GM19193 (cell line): ENCODE results near the gene NRXN3.

Source experiments
- POLR2A ChIP-seq: IDR thresholded peaks from 4 replicates; pipeline ENCODE4 v1.6.1; 2011; ENCODE audit not compliant: insufficient read depth, insufficient read length; ENCODE audit errors: extremely low read depth

Gene NRXN3

DNA sequence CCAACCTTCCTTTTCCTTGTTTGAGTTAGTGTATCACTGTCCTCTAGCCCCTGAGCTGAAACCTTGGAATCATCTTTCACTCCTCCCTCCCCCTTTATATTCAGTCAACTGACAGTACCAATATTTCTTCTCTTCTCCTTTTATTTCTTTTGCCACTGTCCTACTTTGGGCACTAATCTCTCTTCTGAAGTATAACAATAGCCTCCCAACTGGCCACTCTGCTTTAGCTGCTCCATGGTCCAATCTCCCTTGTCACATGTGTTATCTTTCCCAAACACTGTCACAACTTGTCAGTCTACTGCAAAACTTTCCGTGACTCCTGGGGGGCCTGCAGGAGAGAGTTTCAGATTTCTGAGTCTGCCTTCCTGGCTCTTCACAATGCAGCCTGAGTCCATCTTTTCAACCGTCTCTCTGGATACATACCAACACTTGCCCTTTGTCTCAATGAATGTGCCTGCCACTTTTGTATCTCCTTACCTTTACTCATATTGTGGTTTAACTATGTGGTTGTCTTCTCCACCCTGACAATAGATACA, 1570.0 kb downstream of the NRXN3 start:
- no peak for TF ChIP-seq POLR2A

DNA sequence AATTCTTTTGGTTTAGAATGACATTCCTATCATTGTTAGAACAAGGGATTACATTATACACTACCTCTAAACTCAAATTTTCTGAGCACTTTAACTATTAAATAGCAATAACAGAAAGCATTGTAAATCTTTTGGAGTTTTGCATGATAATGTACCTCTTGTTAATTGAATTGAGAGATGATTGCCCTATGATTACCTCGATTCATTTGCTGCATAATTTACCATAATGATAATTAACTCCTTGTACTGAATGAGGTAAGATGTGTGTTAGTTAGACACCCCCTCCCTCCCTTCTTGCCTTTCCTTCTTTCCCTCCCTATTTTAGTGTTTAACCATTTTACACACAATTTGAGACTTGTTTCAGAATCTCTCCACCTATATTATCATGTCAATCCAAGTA, 1572.0 kb downstream of the NRXN3 start:
- TF ChIP-seq POLR2A = no peak

DNA sequence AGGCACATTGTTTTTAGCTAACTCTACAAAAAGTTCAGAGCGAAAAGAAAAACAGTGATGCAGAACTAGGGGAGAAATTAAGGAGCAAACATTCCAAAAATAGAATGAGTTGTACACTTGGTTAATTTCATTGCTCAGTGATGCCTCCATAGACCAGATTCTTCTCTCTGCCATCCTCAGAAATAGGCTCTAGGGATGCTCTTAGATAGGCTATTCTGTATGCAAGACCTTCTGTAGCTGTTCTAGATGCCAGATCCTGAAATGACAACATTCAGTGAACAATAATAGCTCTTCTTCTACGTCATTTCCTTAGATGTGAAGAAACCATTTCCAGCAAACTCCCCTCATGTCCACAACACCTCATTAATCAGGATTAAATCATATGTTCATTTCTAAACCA, 1574.9 kb downstream of the NRXN3 start:
- no peak for TF ChIP-seq POLR2A

DNA sequence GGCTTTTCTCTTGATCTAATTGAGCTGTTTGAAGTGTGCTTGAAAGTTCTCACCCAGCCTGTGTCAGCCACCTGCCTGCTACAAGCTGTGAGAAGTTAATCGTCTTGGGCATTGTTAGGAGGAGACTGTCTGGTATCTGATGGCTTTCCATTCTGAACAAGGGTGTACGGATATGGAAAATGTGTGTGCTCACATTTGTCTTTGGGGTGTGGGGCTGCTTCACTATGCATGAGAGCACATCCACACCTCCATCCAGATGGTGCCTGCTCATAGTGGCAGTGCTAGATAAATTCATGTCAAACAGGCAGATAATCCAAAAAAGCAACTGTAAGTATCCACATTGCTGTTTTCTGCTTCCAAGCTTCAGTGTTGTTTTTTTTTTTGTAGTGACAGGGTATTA, 1578.9 kb downstream of the NRXN3 start:
- TF ChIP-seq POLR2A = no peak

DNA sequence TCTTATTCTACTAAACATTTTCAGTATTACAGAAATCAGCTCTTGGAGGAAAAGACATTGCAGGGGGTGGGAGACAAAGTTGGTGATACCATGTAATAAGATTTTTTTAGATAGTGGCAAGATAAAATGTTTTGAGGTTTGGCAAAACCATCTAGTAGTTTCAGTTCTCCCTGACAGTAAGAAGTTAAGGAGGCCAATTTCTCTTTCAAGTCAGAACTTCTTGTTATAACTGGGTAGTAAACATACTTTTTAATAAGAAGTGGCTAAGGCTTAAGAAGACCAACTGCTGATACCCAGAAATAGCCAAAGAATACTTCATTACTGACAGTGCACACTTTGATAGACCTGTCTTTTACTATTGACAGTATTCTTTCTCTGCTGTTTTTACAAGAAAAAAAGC, 1588.8 kb downstream of the NRXN3 start:
- TF ChIP-seq POLR2A = no peak

DNA sequence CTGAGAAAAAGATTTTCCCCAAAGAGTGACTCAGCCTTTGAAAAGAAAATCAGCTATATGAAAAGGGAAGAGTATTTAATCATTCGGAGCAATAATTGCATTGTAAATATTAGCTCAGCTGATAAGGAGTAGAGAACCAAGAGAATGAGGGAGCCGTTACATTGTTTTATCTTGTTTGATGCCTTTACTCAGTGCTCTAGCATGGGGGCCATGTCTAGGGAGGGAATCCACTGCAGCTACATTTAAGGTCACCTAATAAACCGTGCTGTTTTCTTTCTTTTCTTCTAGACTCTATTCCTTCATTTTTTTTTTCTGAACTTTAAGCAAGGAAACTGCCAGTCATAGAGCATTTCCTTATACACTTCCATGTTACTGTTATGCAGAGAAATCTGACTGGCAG, 1594.2 kb downstream of the NRXN3 start:
- no peak for TF ChIP-seq POLR2A

DNA sequence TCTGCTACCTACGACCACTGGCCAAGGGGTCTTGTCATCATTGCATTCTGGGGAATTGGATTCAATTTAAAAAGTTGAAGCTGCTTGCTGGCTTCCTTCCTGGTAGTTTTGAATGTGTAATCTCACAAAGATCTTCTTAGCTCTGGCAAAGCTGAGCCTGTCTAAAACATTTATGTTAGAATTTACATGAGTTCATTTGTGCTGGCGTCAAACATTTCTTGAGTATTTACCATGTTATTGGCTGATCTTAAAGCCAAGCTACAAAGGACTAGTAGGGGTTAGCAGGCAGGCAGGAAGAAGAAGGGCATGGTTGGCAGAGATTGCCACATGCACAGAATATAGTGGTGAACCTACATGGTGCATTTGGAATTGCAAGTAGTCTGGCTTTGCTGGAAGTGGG, 1596.3 kb downstream of the NRXN3 start:
- TF ChIP-seq POLR2A = no peak

DNA sequence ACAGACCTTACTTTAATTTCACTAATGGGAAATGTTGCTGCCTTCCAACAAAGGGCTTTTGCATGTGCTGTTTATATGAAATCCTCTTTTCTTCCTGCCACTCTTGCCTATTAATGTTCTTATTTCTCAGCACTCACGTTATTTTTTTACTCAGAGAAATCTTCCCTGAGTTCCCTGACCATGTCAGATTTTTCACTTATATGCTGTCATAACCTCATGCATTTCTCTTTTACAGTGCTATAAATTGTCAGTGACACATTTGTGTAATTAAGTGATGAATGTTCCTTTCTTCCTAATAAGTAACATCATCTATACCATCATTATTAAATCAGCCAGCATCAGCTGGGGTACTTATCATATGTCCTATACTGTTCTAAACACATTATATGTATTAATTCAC, 1597.1 kb downstream of the NRXN3 start:
- no peak for TF ChIP-seq POLR2A

DNA sequence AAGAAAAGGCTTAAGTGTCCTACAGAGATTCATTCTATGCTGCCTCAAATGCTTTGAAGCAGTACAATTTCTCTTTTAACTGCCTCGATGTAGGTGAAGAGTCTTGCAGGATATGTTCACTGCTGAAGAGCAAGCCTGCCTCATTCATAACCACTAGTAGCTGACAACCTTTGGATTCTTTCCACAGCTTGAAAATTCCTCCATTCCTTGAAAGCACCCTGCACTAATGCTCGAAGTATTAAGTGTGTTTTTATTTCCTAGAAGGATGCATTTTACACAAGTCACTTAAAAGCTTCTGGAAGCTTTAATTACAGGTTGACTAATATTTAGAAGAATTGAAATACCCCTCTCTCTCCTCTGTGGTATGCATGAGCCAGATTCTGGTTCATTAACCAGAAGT, 1611.7 kb downstream of the NRXN3 start:
- TF ChIP-seq POLR2A = no peak

DNA sequence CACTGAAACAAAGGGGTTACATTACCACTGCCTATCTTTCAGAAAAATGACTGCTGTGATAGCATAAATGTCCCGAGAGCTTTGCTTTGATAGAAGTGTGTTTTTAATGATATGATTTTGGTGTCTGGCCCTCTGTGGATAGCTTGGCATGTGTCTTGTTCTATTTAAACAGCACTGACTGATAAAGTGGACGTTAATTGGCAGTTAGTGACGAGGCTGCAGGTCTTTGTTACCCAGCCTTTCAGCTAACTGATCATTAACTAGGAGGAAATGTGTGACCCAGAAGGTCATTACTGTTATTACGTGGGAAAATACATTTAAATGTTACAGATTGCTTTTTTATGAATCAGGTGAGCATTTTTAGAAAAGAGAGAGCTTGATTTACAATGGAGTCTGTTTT, 1612.9 kb downstream of the NRXN3 start:
- no peak for TF ChIP-seq POLR2A

DNA sequence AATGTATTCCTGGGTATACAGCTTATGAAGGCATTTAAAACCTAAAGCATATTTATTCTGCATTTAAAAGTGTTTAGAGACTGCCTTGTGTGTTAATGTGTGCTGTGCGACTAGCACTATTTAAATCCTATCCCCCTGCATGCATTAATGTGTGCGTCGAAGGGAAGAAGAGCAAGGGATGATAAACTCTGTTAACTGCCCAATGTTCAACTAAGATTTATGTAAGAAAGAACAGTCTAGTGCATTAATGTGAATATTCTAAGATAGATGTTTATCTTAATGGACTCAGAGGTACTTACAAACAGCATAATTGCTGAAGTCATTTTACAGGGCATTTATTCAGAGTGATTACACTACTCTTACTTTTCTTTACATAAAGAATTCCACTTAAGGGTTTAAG, 1616.3 kb downstream of the NRXN3 start:
- no peak for TF ChIP-seq POLR2A

DNA sequence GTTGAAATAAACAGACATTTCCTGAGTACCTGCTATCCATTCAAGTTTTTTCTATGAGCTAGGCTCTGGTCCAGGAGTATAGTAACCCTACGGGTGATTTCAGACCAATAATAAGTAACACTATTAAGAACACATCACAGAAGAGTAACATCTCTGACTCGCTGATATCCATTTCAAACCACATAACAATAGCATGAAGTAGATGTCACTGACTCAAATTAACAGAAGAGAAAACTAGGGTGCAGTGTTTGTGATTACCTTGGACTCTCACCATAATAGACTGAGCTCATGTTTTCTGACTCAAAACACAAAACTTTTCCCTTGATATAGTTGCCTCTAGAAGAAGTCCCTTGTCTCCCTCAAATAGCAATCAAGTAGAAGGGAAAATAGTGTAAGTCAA, 1618.2 kb downstream of the NRXN3 start:
- TF ChIP-seq POLR2A = no peak

DNA sequence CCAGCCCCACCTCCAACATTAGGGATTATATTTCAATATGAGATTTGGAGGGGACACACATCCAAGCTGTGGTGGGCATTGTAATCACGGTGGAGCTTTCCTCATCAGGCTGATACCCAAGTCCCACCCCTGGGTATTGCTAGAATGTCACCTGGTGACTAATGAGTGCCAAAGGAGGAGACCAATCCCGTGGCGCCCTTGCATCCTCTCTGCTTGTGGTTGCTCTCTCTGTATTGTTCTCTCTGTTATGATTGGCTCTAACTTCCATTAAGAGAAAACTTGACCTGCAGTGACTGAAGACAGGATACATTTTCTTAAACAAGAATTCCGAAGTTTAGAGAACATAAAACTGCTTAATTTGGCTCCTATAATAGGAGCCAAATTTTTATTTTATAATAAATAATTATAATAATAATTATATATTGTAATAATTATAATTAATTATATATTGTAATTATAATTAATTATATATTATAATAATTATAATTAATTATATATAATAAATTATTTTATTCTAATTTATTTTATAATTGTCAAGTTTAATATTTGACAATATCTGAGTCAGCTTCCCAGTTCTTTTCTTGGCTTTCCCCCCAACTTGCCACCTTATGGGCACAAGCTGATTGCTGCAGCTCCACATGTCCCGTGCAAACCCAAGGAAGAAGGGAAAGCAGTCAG, 1621.0 kb downstream of the NRXN3 start:
- no peak for TF ChIP-seq POLR2A

DNA sequence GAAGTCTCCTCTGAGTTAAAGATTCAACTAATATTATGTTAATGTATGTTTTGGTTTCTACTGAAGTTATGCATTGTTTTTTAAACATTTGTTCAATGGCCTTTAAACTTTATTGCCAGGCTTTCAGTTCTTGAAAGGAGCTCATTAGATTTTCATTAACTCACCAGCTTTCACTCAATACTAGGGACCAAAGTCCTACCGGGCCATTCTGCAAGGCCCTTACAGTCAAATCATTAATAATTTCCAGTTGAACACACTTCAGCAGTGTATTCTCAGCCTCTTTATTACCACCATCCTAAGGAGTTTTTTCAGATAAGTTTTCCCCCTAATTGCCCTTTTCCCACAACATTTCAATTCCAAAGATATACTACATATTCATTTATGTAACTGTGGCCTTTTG, 1631.9 kb downstream of the NRXN3 start:
- TF ChIP-seq POLR2A = no peak

DNA sequence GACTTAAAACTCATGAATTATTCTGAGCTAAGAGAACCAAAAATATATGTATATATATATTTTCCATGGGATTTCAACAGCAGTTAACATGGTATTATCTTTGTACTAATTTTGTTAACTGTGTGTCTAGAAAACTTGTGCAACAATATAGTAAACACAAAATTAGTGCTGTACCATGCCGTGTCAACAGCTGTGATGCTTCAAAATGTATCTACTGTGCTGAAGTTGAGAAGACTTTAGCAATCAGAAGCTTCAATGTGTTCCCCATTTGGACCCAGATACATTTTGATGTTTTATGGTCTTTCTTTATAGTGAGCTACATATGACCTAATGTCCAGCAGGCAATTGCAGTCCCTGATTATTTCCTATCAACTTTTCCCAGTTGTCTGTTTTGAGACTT, 1635.5 kb downstream of the NRXN3 start:
- no peak for TF ChIP-seq POLR2A

DNA sequence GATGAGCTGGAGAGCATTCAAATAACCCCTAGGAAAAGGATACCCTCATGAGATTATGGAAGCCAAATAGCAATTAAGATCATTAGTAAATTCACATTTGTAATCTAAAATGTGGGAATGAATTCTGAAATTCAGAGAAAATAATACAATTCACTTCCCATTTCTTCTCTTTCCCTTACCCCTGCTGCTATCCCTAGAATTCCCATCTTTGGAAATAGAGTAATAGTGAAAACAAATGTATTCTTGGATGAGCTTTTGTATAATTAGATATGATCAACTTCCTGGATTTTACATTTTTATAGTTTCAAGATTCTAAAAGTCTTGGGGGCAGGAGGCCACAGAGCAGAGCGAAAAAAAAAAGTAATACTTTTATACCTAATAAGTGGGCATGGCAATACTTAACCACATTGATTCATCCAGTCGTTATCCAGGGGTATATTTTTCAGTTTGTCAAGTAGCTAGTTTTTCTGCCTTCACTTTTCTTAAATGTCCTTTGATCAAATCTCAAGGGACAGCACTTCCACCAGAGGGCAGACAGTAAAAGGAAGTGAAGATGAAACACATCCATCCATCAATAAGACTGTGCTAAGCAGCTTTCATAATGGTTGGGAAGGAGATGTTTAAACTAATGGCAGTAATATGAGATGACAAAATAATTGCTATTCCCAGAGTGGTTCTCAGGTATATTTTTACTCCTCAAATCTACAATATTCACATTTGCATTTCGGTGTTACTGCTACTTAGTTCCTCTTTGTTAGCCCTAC, 1639.9 kb downstream of the NRXN3 start:
- no peak for TF ChIP-seq POLR2A

DNA sequence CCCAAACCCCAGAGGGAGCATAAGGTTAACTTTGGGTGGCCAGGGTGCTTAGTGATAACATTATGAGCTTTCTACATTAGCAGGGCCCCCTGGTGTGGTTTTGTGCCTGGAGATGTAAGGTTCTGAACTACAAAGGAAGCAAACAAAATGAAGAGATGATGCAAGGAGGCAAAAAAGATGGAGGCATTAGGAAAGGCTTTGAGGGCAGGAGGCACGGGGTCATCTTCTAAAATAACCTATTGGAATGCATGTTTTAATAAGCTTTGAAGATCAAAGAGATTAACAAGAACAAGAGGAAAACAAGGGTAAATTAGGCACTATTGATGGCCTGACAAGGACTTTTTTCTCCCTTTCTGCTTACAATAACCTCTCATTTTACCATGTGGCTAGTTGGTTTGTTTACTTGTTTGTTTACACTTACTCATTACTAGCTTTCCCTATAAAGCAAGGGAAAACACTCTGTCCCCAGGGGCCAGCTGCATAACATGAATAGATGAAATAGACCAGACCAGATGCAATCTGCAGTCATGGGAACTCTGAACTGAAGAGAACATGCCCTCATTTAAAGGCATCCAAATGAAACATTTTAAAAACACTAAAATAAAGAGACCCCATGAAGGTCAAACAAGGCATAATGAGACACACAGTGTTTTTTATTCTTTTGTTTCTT, 1650.8 kb downstream of the NRXN3 start:
- TF ChIP-seq POLR2A = no peak

DNA sequence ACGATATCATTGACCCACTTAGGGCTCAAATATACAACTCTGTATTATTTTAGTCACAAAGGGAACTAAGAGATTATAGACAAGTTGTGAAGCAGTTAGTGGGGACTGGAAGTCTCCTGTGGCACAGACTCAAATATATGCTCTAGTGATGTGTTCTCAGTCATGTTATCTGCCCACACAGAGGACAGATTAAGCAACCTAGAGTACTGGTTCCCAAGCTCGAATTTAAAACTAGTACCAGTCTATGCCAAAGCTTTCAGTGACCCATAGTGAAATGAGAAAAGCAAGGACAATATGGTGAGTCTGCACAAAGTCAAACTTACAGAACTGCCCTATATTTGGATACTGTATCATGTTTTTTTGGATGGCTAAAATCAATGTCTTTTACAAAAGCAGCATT, 1651.9 kb downstream of the NRXN3 start:
- TF ChIP-seq POLR2A = no peak
